Spleen (tissue), 11 donors: Measurements from ENCODE around the gene DYRK4. TPM values are rescaled to one million over a fixed set of nuclear protein-coding genes. Genes with fewer than 3 reads are reported as not detected.
A peak's percentile ranks its signal among the peaks of the same experiment; 100 is the strongest.

Experiments used
- DNase-seq: peaks from one replicate; pipeline ENCODE4 v3.0.0-alpha.2; 2020
- H3K27ac ChIP-seq, 8 donors: fragments of 200-600 bp; sonication (generic) in 7 of 8; 1 replicate in 4 of 8; 2 replicates in 4 of 8; pipeline versions ENCODE4 v1.5.0 to v1.8.0; 2016 to 2021; ENCODE audit warnings: inconsistent platforms in 4 of 8, mild to moderate bottlenecking in 4 of 8, moderate library complexity in 1 of 8
- H3K27me3 ChIP-seq, 7 donors: fragments of 200-600 bp; sonication (generic) in 6 of 7; replicated peaks in 1 of 7; 1 replicate in 4 of 7; 2 replicates in 3 of 7; pipeline versions ENCODE4 v1.5.0 to v1.8.0; 2016 to 2021; ENCODE audit warnings: inconsistent platforms in 3 of 7, mild to moderate bottlenecking in 1 of 7
- H3K36me3 ChIP-seq, 6 donors: fragments of 200-600 bp; sonication (generic) in 5 of 6; 1 replicate in 4 of 6; 2 replicates in 2 of 6; pipeline versions ENCODE4 v1.5.0 to v1.8.0; 2016 to 2021; ENCODE audit warnings: inconsistent platforms in 2 of 6
- H3K4me1 ChIP-seq, 6 donors: fragments of 200-600 bp; sonication (generic) in 5 of 6; 1 replicate in 3 of 6; 2 replicates in 3 of 6; pipeline versions ENCODE4 v1.5.0 to v1.8.0; 2016 to 2021; ENCODE audit warnings: inconsistent platforms in 3 of 6
- H3K4me3 ChIP-seq, 8 donors: fragments of 200-600 bp; sonication (generic) in 7 of 8; 1 replicate in 4 of 8; 2 replicates in 4 of 8; pipeline versions ENCODE4 v1.5.0 to v1.8.0; 2016 to 2021; ENCODE audit warnings: inconsistent platforms in 4 of 8, mild to moderate bottlenecking in 4 of 8, moderate library complexity in 2 of 8
- H3K9me3 ChIP-seq, 8 donors: fragments of 200-600 bp; sonication (generic) in 7 of 8; 1 replicate in 4 of 8; 2 replicates in 4 of 8; pipeline versions ENCODE4 v1.5.0 to v1.8.0; 2016 to 2021; ENCODE audit warnings: inconsistent platforms in 4 of 8
- CTCF ChIP-seq, 11 experiments: fragments of 200-600 bp in 7 of 11; fragments of 450-650 bp in 4 of 11; sonication (generic) in 4 of 11; IDR thresholded peaks in 8 of 11; conservative IDR thresholded peaks in 3 of 11; 1 replicate in 7 of 11; 2 replicates in 4 of 11; pipeline versions ENCODE4 v1.4.0 to v1.8.0; 2016 to 2021; ENCODE audit warnings: antibody characterized with exemption in 11 of 11, inconsistent platforms in 4 of 11, mild to moderate bottlenecking in 1 of 11
- POLR2A ChIP-seq, 3 donors: fragments of 450-650 bp; IDR thresholded peaks; one replicate each; pipeline ENCODE4 v1.5.1; 2017; ENCODE audit warnings: antibody characterized with exemption in 3 of 3, mild to moderate bottlenecking in 1 of 3
- POLR2AphosphoS5 ChIP-seq, 3 donors: sonication (generic); formaldehyde crosslinking; IDR thresholded peaks; one replicate each; pipeline ENCODE4 v1.5.1; 2017; ENCODE audit warnings: antibody characterized with exemption in 3 of 3
- WGBS, 5 donors: extraction: QIAGEN DNeasy Blood & Tissue Kit in 3 of 5; methylation state at CpG; one replicate each; pipeline versions ENCODE4 v1.1.5 to v1.1.7; 2013 to 2018; 5-methylcytosine and 5-hydroxymethylcytosine counted together
- intact Hi-C: fragments of 100-400 bp; cut with DNase I; formaldehyde crosslinking; loops from one replicate; pipeline ENCODE4 v1.15.0; 2023; ENCODE audit warnings: low total_unique reads
- polyA plus RNA-seq, 3 donors: library from polyadenylated mRNA; stranded (reverse); fragments of 200-250 nt; gene quantifications; one replicate each; pipeline ENCODE4 v1.2.1, GENCODE V29; 2013
- total RNA-seq, 7 donors: library from RNA; depleted of rRNA in 3 of 7; stranded (reverse); fragments of >200 nt in 3 of 7; fragmentation: NEBNext Ultra II Directional in 4 of 7; extraction: Animal tissue kit (Norgen Biotek cat#: 25700) in 4 of 7; gene quantifications; one replicate each; pipeline versions ENCODE4 v1.1.0 to v1.2.1, GENCODE V29; 2016 to 2021
- donor health status: healthy with polysubstance abuse.
- donor health status: DM: no; HTN: no; CAD: no; lungs with moderate emphysema.
- donor health status: DM: no; HTN: no; CAD: no.
- donor health status: Bipolar disorder and iron deficiency.
- donor health status: healthy.
- donor health status: DM: no; HTN: no; CAD: no.
- donor health status: DM: yes; HTN: yes; CAD: no.

Gene DYRK4
- total and polyA plus RNA-seq, 10 donors: 32.4 to 69.6 (median 42.2) TPM

- 0 to 1% (median 1%) methylated on average over 49 of the region's 49 CpGs for WGBS, 5 donors
- intact Hi-C loops: no loop called here
- Histone ChIP-seq H3K4me3 (peak within 1 kb of the TSS; percentile 70 to 94 (median 78)), H3K27me3 (no peaks in the 10 kb centered on the region), H3K36me3 (peaks cover 0 to 39% (median 14%) of the 10 kb centered on the region in 6 donors), H3K4me1 (peaks cover 13 to 57% (median 36%) of the 10 kb centered on the region in 6 donors), H3K9me3 (no peaks in the 10 kb centered on the region), H3K27ac (peak within 1 kb of the TSS; percentile 92 to 97 (median 95))
- peak; percentile 97 for DNase-seq
- no peak for TF ChIP-seq POLR2A (IDR thresholded peaks at IDR 0.05)
- TF ChIP-seq CTCF (IDR thresholded peaks at IDR 0.05 in 8 of 11, conservative IDR thresholded peaks at IDR 0.05 in 3 of 11): peak in 2 of 11 experiments; percentile 15 to 20
- peak; percentile 78 to 83 (median 80) for TF ChIP-seq POLR2AphosphoS5 (IDR thresholded peaks at IDR 0.05)
These were observed 23.5 kb upstream of the DYRK4 start, which contains the start of gene RAD51AP1 for GRCh38 chr12:4538207-4539160. TSS of gene RAD51AP1 (plus strand) at chr12:4538890. CDS start at chr12:4538940, 50 bp downstream.

- no peaks in the 10 kb centered on the region for H3K27me3 ChIP-seq
- peak overlapping the region in 6 of 8 donors; percentile 92 to 97 (median 95) for H3K27ac ChIP-seq
- TF ChIP-seq POLR2AphosphoS5 (IDR thresholded peaks at IDR 0.05) (no peak), CTCF (IDR thresholded peaks at IDR 0.05 in 8 of 11, conservative IDR thresholded peaks at IDR 0.05 in 3 of 11) (no peak), POLR2A (IDR thresholded peaks at IDR 0.05) (no peak)
- peaks cover 0 to 38% (median 6%) of the 10 kb centered on the region in 6 donors for H3K36me3 ChIP-seq
- intact Hi-C loops: no loop called here
- peak overlapping the region; percentile 70 to 94 (median 78) for H3K4me3 ChIP-seq
- 14 to 18% (median 17%) methylated on average over 16 of the region's 16 CpGs for WGBS, 5 donors
- DNase-seq: no peak
- H3K9me3 ChIP-seq: no peaks in the 10 kb centered on the region
- peaks cover 13 to 57% (median 36%) of the 10 kb centered on the region in 6 donors for H3K4me1 ChIP-seq
These were observed 22.7 kb upstream of the DYRK4 start for GRCh38 chr12:4539167-4539870.

- H3K27me3 ChIP-seq: no peaks in the 10 kb centered on the region
- no peak overlapping the region for H3K27ac ChIP-seq
- peaks cover 13 to 52% (median 36%) of the 10 kb centered on the region in 6 donors for H3K4me1 ChIP-seq
- TF ChIP-seq POLR2A (IDR thresholded peaks at IDR 0.05) (no peak), CTCF (IDR thresholded peaks at IDR 0.05 in 8 of 11, conservative IDR thresholded peaks at IDR 0.05 in 3 of 11) (no peak), POLR2AphosphoS5 (IDR thresholded peaks at IDR 0.05) (no peak)
- 70 to 82% (median 79%) methylated on average over 3 of the region's 3 CpGs for WGBS, 5 donors
- peaks cover 0 to 38% (median 2%) of the 10 kb centered on the region in 6 donors for H3K36me3 ChIP-seq
- no peak for DNase-seq
- no peaks in the 10 kb centered on the region for H3K9me3 ChIP-seq
- no peak overlapping the region for H3K4me3 ChIP-seq
- intact Hi-C loops: loop anchor here (5.0 kb wide), 1 partner anchor 62 kb away; no protein-coding TSS in a partner anchor
These were observed 21.8 kb upstream of the DYRK4 start for GRCh38 chr12:4540170-4540569.
